Bronchus fibroblast of lung (primary cell): ENCODE data around the gene ILF3. TPM values are rescaled to one million over a fixed set of nuclear protein-coding genes. Genes with fewer than 3 reads are reported as not detected.

Experiments
- total RNA-seq: library from RNA; depleted of rRNA; stranded (reverse); fragments of >200 nt; gene quantifications from 2 replicates; pipeline ENCODE4 v1.2.3, GENCODE V29; 2015

The ILF3 gene
- total RNA-seq, result 122 and 140 TPM in 2 replicates

DNA sequence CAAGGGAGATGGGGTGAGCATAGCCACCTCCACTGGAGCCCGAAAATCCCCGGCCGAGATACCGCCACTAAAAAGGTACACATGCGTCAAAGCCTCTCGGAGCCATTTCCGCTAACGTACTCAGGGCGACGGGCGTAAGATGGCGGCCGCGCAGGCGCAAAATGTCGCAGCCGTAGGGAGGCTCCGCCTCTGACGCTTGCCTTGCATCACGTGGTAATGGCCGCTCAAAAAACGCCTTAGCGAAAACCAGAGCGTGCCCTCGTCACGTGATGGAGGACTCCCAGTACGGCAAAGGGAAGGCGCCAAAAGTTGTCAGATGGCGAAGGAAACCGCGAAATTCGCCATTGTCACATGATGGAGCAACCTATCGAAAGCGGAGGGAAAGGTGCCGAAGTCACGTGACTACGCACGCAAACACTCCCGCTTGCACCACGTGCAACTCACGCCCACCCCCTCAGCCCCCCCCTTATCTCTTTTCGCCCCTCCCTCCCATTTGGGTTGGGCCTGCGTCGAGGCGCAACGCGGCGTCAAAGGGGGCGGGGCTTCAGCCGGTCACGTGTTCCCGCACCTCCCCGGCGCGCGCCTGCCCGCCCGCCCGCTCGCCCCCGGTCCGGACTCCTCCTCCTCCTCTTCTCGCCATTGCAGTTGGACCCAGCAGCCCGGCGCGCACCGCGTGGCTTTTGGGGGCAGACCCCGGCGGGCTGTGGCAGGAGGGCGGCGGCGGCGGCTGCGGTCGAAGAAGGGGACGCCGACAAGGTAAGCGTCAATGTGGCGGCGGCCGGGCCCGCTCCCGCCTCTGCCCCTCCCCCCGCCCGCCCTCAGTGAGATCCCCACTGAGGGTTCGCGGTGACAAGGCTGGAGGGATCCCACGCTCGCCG lies at the start of gene ILF3:
Gene ILF3, plus strand, starts transcription at position 615 of the 878 bp plus-strand sequence. CDS start 16,260 bp downstream, outside the sequence.

GRCh38 chr19:10625003-10625761 lies 29.0 kb upstream of the ILF3 start, which contains the start of gene SLC44A2:
SLC44A2 (plus strand) TSS chr19:10625553; CDS start chr19:10625634, 81 bp downstream.

GRCh38 chr19:10717356-10718204 lies 63.4 kb downstream of the ILF3 start, which contains the start of gene DNM2:
DNM2 (plus strand) TSS chr19:10718079; CDS start chr19:10718243, 164 bp downstream.

Other genes starting within 250 kb of the ILF3 start
- gene PDE4A, start 233.8 kb upstream of the ILF3 start, total RNA-seq, result 3.4 and 4.8 TPM in 2 replicates
- 48.6 and 58.3 TPM in 2 replicates for gene KEAP1, start 151.0 kb upstream of the ILF3 start, total RNA-seq
- not detected in 2 replicates for gene S1PR5, start 136.9 kb upstream of the ILF3 start, total RNA-seq
- 18.3 and 25.1 TPM in 2 replicates for gene ATG4D, start 110.4 kb upstream of the ILF3 start, total RNA-seq
- 11.6 and 12.9 TPM in 2 replicates for gene KRI1, start 88.3 kb upstream of the ILF3 start, total RNA-seq
- 8.6 and 11.8 TPM in 2 replicates for gene CDKN2D, start 85.4 kb upstream of the ILF3 start, total RNA-seq
- gene AP1M2, start 67.0 kb upstream of the ILF3 start, total RNA-seq, result 2.0 TPM in 1 of 2 replicates, not detected in the other
- gene SLC44A2, start 28.8 kb upstream of the ILF3 start, total RNA-seq, result 56.5 and 65.3 TPM in 2 replicates
- 26.7 and 28.7 TPM in 2 replicates for gene QTRT1, start 47.1 kb downstream of the ILF3 start, total RNA-seq
- gene DNM2, start 63.7 kb downstream of the ILF3 start, total RNA-seq, result 67.2 and 70.8 TPM in 2 replicates
- gene TMED1, start 181.9 kb downstream of the ILF3 start, total RNA-seq, result 48.3 and 52.6 TPM in 2 replicates
- 0.15 and 0.17 TPM in 2 replicates for gene C19orf38, start 194.1 kb downstream of the ILF3 start, total RNA-seq
- 41.0 and 43.9 TPM in 2 replicates for gene CARM1, start 217.2 kb downstream of the ILF3 start, total RNA-seq